HUES6 (cell line): Measurements from ENCODE around the gene ATP5F1D.

Experiments used
- H3K27ac ChIP-seq: 2 replicates; pipeline ENCODE4 v1.7.0; 2013; ENCODE audit warnings: low read depth, mild to moderate bottlenecking, low read length, inconsistent platforms
- H3K27me3 ChIP-seq: 2 replicates; pipeline ENCODE4 v1.6.1; 2013; ENCODE audit warnings: low read length; ENCODE audit not compliant: control insufficient read depth, insufficient read depth
- H3K36me3 ChIP-seq: 2 replicates; pipeline ENCODE4 v1.6.1; 2013; ENCODE audit warnings: low read length; ENCODE audit not compliant: control insufficient read depth, insufficient read depth
- H3K4me1 ChIP-seq: 2 replicates; pipeline ENCODE4 v1.6.1; 2013; ENCODE audit warnings: low read length; ENCODE audit not compliant: control insufficient read depth, insufficient read depth
- H3K4me3 ChIP-seq: 2 replicates; pipeline ENCODE4 v1.5.1; 2013; ENCODE audit warnings: low read depth, low read length
- H3K9ac ChIP-seq: one replicate; pipeline ENCODE4 v1.6.1; 2013; ENCODE audit warnings: mild to moderate bottlenecking, low read length
- H3K9me3 ChIP-seq: 2 replicates; pipeline ENCODE4 v1.6.1; 2013; ENCODE audit warnings: low read depth, low read length; ENCODE audit not compliant: control insufficient read depth, insufficient read depth

The ATP5F1D gene

GRCh38 chr19:1235625-1236538 lies 5.7 kb upstream of the ATP5F1D start:
- H3K9me3 ChIP-seq = no peaks in the 10 kb centered on the region
- peak overlapping the region; percentile 59 for H3K4me3 ChIP-seq
- H3K4me1 ChIP-seq = peaks cover 12% of the 10 kb centered on the region
- H3K27ac ChIP-seq = 0 out of 2 replicates have a peak overlapping the region, but pooled peaks have one; percentile 28
- peak overlapping the region; percentile 46 for H3K9ac ChIP-seq
- peaks cover 42% of the 10 kb centered on the region for H3K36me3 ChIP-seq
- H3K27me3 ChIP-seq = no peaks in the 10 kb centered on the region

- peak overlapping the region; percentile 65 for H3K9ac ChIP-seq
- H3K9me3 ChIP-seq = no peaks in the 10 kb centered on the region
- H3K4me1 ChIP-seq = peaks cover 12% of the 10 kb centered on the region
- no peaks in the 10 kb centered on the region for H3K27me3 ChIP-seq
- H3K27ac ChIP-seq = 0 out of 2 replicates have a peak overlapping the region, but pooled peaks have one; percentile 28
- H3K36me3 ChIP-seq = peaks cover 42% of the 10 kb centered on the region
- H3K4me3 ChIP-seq = peak overlapping the region; percentile 83
Measured at GRCh38 chr19:1236576-1236975, 5.0 kb upstream of the ATP5F1D start.

GRCh38 chr19:1237027-1237659 lies 4.4 kb upstream of the ATP5F1D start:
- H3K4me1 ChIP-seq = peaks cover 12% of the 10 kb centered on the region
- peaks cover 37% of the 10 kb centered on the region for H3K36me3 ChIP-seq
- no peak overlapping the region; the same call in 1 of the 2 replicates for H3K27ac ChIP-seq
- peak overlapping the region; percentile 83 for H3K4me3 ChIP-seq
- no peaks in the 10 kb centered on the region for H3K9me3 ChIP-seq
- H3K9ac ChIP-seq = peak overlapping the region; percentile 65
- no peaks in the 10 kb centered on the region for H3K27me3 ChIP-seq

GRCh38 chr19:1237754-1238368 lies 3.7 kb upstream of the ATP5F1D start, which contains the start of gene CBARP:
Gene CBARP, minus strand, starts transcription at chr19:1238005. Its CDS starts 1,905 bp downstream, at chr19:1236100.
- Histone ChIP-seq H3K4me1 (peaks cover 12% of the 10 kb centered on the region), H3K9ac (peak within 1 kb of the TSS; percentile 65), H3K36me3 (peaks cover 31% of the 10 kb centered on the region), H3K27me3 (no peaks in the 10 kb centered on the region), H3K9me3 (no peaks in the 10 kb centered on the region), H3K27ac (no peak within 1 kb of the TSS; the same call in 1 of the 2 replicates), H3K4me3 (peak within 1 kb of the TSS; percentile 83)

- H3K9ac ChIP-seq = no peak overlapping the region
- H3K27me3 ChIP-seq = no peaks in the 10 kb centered on the region
- H3K9me3 ChIP-seq = no peaks in the 10 kb centered on the region
- H3K4me1 ChIP-seq = peaks cover 12% of the 10 kb centered on the region
- peak overlapping the region; percentile 83 for H3K4me3 ChIP-seq
- H3K36me3 ChIP-seq = peaks cover 23% of the 10 kb centered on the region
- no peak overlapping the region for H3K27ac ChIP-seq
Measured at GRCh38 chr19:1238369-1239303, 2.9 kb upstream of the ATP5F1D start.

- no peaks in the 10 kb centered on the region for H3K27me3 ChIP-seq
- peaks cover 15% of the 10 kb centered on the region for H3K36me3 ChIP-seq
- H3K27ac ChIP-seq = no peak overlapping the region
- H3K9me3 ChIP-seq = no peaks in the 10 kb centered on the region
- H3K9ac ChIP-seq = no peak overlapping the region
- peaks cover 15% of the 10 kb centered on the region for H3K4me1 ChIP-seq
- peak overlapping the region; percentile 70 for H3K4me3 ChIP-seq
Measured at GRCh38 chr19:1239420-1239795, 2.1 kb upstream of the ATP5F1D start.

GRCh38 chr19:1239796-1240737 lies 1.5 kb upstream of the ATP5F1D start:
- Histone ChIP-seq H3K4me3 (peak overlapping the region; percentile 70), H3K9me3 (no peaks in the 10 kb centered on the region), H3K4me1 (peaks cover 21% of the 10 kb centered on the region), H3K27ac (peak overlapping the region; percentile 59; the same call in 1 of the 2 replicates), H3K36me3 (peaks cover 10% of the 10 kb centered on the region), H3K27me3 (no peaks in the 10 kb centered on the region), H3K9ac (peak overlapping the region; percentile 49)

- peaks cover 1% of the 10 kb centered on the region; the same call in 1 of the 2 replicates for H3K36me3 ChIP-seq
- peaks cover 22% of the 10 kb centered on the region for H3K4me1 ChIP-seq
- no peaks in the 10 kb centered on the region for H3K27me3 ChIP-seq
- H3K4me3 ChIP-seq = peak overlapping the region; percentile 89; the same call in 1 of the 2 replicates
- H3K27ac ChIP-seq = no peak overlapping the region
- H3K9me3 ChIP-seq = no peaks in the 10 kb centered on the region
- no peak overlapping the region for H3K9ac ChIP-seq
Measured at GRCh38 chr19:1240925-1241324, 626 bp upstream of the ATP5F1D start.

- Histone ChIP-seq H3K9me3 (no peaks in the 10 kb centered on the region), H3K9ac (no peak overlapping the region), H3K4me3 (no peak overlapping the region), H3K27ac (0 out of 2 replicates have a peak overlapping the region, but pooled peaks have one; percentile 26), H3K4me1 (peaks cover 23% of the 10 kb centered on the region), H3K36me3 (0 out of 2 replicates have a peak, but pooled peaks cover 3% of the 10 kb centered on the region), H3K27me3 (no peaks in the 10 kb centered on the region)
Measured at GRCh38 chr19:1243768-1244692, 2.5 kb downstream of the ATP5F1D start.
